GM10248 (cell line): Measurements from ENCODE around the gene ZNF287.

ENCODE experiments used
- CTCF ChIA-PET: fragments of 300-600 bp; sonication (Branson Sonifier 250); formaldehyde crosslinking; extraction: SDS; loops from one replicate; lab custom pipeline; 2021; ENCODE audit warnings: antibody characterized with exemption; lab: Yijun Ruan, JAX
- POLR2A ChIA-PET: fragments of 350-650 bp; sonication (Branson Sonifier 250); formaldehyde crosslinking; extraction: SDS; loops from one replicate; lab custom pipeline; 2020; ENCODE audit warnings: antibody characterized with exemption; lab: Yijun Ruan, JAX
- DNase-seq: peaks from one replicate; pipeline ENCODE4 v3.0.0; 2012; ENCODE audit errors: extremely low spot score
- CTCF ChIP-seq: IDR thresholded peaks from 2 replicates; pipeline ENCODE4 v1.5.1; 2012; ENCODE audit warnings: mild to moderate bottlenecking, low read depth; ENCODE audit errors: extremely low read depth, missing control alignments, control extremely low read depth

The ZNF287 gene

GRCh38 chr17:16585796-16586195 lies 16.8 kb upstream of the ZNF287 start:
- TF ChIP-seq CTCF: no peak
- no peak for DNase-seq
- POLR2A ChIA-PET: no interaction called here

GRCh38 chr17:16584273-16584995 lies 15.4 kb upstream of the ZNF287 start:
- DNase-seq: peak; percentile 89
- POLR2A ChIA-PET: no interaction called here
- CTCF ChIA-PET: interaction anchor here (0.8 to 2.0 kb wide), 13 partner anchors 9 to 105 kb away, joined by 3 to 12 read pairs (median 3); partner anchors contain the start of genes CCDC144A and ZNF287
- TF ChIP-seq CTCF: peak; percentile 74

More at GRCh38 chr17:16585796-16586195, 16.8 kb upstream of the ZNF287 start:
- CTCF ChIA-PET: interaction anchor here (1.2 to 5.2 kb wide), 5 partner anchors 13 to 132 kb away, joined by 3 to 39 read pairs (median 4); no protein-coding TSS in a partner anchor

GRCh38 chr17:16583781-16584180 lies 14.8 kb upstream of the ZNF287 start:
- ChIA-PET CTCF (interaction anchor here (0.8 to 2.0 kb wide), 13 partner anchors 8 to 106 kb away, joined by 3 to 12 read pairs (median 3); partner anchors contain the start of genes CCDC144A and ZNF287), POLR2A (no interaction called here)
- DNase-seq: no peak
- no peak for TF ChIP-seq CTCF

GRCh38 chr17:16573466-16573865 lies 4.5 kb upstream of the ZNF287 start:
- no peak for DNase-seq
- POLR2A ChIA-PET: no interaction called here
- CTCF ChIA-PET: interaction anchor here (0.6 to 2.1 kb wide), 3 partner anchors 13 to 37 kb away, joined by 3 to 7 read pairs (median 6); no protein-coding TSS in a partner anchor

GRCh38 chr17:16569358-16569712 lies 331 bp upstream of the ZNF287 start:
- ChIA-PET CTCF (interaction anchor here (1.4 to 4.2 kb wide), 3 partner anchors 15 to 33 kb away, joined by 6 to 13 read pairs (median 12); no protein-coding TSS in a partner anchor), POLR2A (no interaction called here)
- no peak for DNase-seq
- TF ChIP-seq CTCF: no peak

More at GRCh38 chr17:16573466-16573865, 4.5 kb upstream of the ZNF287 start:
- TF ChIP-seq CTCF: no peak

GRCh38 chr17:16552637-16553045 lies 16.4 kb downstream of the ZNF287 start:
- CTCF ChIA-PET: no interaction called here
- no peak for DNase-seq
- POLR2A ChIA-PET: no interaction called here
- TF ChIP-seq CTCF: no peak
